ENCODE results near the gene CLRN1. TPM values are rescaled to one million over a fixed set of nuclear protein-coding genes. Genes with fewer than 3 reads are reported as not detected.
"Not testable (repeated sequence)": the region's sequence is repeated elsewhere in the genome, so short reads cannot be mapped to it uniquely, and the experiment has no call there.

CLRN1 gene
- total RNA-seq, 1 donor from 2014 or later = not detected

DNA sequence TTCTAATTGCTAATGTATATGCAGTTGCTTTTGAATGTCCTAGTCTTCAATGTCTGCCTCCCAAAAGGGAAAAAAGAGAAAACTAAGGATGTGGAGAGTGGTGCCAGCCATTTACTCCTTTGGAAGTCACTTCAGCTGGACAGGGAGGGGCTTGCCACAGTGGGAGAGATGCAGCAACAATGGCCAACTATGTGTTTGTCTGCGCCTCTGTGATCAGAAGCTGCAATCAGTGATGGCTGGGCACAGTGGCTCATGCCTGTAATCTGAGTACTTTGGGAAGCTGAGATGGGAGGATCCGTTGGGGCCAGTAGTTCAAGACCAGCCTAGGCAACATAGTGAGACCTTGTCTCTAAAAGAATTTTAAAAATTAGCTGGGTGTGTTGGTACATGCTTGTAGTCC is 16.7 kb upstream of the CLRN1 start:
- Histone ChIP-seq H3K4me3 (ENCODE audit: low read depth, low read length) (no peak overlapping the region), H3K27me3 (ENCODE audit: control insufficient read depth, insufficient read depth, low read length) (peaks cover 3% of the 10 kb centered on the region), H3K36me3 (ENCODE audit: control insufficient read depth, insufficient read depth, low read length) (no peaks in the 10 kb centered on the region)
- TF ChIP-seq CTCF (IDR thresholded peaks at IDR 0.05; ENCODE audit: insufficient read depth, low read length, severe bottlenecking) = no peak
- DNase-seq (ENCODE audit: low read depth) (no peak), FAIRE-seq (no peak)

GRCh38 chr3:150988395-150988794 is 15.9 kb upstream of the CLRN1 start:
- H3K27me3 ChIP-seq (ENCODE audit: control insufficient read depth, insufficient read depth, low read length); H3K36me3 ChIP-seq (ENCODE audit: control insufficient read depth, insufficient read depth, low read length); FAIRE-seq; H3K4me3 ChIP-seq (ENCODE audit: low read depth, low read length); DNase-seq (ENCODE audit: low read depth): not testable (repeated sequence)

DNA sequence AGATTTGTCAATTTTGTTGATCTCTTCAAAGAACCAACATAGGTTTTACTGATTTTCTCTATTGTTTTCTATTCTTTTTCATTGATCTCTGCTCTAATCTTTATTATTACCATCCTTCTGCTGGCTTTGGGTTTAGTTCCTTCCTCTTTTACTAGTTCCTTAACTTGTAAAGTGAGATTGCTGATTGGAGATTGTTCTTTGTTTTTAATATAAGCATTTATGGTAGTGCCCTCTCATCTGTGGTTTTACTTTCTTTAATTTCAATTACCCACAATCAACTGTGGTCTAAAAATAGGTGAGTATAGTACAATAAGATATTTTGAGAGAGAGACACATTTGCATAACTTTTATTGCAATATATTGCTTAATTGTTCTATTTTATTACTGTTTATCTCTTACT is 13.2 kb upstream of the CLRN1 start:
- Histone ChIP-seq H3K4me3 (ENCODE audit: low read depth, low read length) (no peak overlapping the region), H3K27me3 (ENCODE audit: control insufficient read depth, insufficient read depth, low read length) (no peaks in the 10 kb centered on the region), H3K36me3 (ENCODE audit: control insufficient read depth, insufficient read depth, low read length) (no peaks in the 10 kb centered on the region)
- DNase-seq (ENCODE audit: low read depth) = no peak
- FAIRE-seq = no peak
- no peak for TF ChIP-seq CTCF (IDR thresholded peaks at IDR 0.05; ENCODE audit: insufficient read depth, low read length, severe bottlenecking)

DNA sequence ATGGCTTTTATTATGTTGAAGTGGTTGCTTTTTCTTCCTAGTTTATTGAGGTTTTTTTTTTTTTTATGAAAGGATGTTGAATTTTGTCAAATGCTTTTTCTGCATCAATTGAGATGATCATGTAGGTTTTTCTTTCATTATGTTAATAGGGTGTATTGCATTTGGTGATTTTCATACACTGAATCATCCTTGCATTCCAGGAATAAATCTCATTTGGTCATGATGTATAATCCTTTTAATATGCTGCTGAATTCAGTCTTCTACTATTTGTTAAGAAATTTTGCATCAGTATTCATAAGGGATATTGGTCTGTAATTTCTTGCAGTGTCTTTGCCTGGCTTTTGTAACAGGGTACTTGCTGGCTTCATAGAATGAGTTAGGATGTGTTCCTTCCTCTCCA is 11.5 kb upstream of the CLRN1 start:
- no peak overlapping the region for H3K4me3 ChIP-seq (ENCODE audit: low read depth, low read length)
- no peak for DNase-seq (ENCODE audit: low read depth)
- FAIRE-seq = no peak
- no peaks in the 10 kb centered on the region for H3K36me3 ChIP-seq (ENCODE audit: control insufficient read depth, insufficient read depth, low read length)
- H3K27me3 ChIP-seq (ENCODE audit: control insufficient read depth, insufficient read depth, low read length) = peaks cover 3% of the 10 kb centered on the region
- no peak for TF ChIP-seq CTCF (IDR thresholded peaks at IDR 0.05; ENCODE audit: insufficient read depth, low read length, severe bottlenecking)

DNA sequence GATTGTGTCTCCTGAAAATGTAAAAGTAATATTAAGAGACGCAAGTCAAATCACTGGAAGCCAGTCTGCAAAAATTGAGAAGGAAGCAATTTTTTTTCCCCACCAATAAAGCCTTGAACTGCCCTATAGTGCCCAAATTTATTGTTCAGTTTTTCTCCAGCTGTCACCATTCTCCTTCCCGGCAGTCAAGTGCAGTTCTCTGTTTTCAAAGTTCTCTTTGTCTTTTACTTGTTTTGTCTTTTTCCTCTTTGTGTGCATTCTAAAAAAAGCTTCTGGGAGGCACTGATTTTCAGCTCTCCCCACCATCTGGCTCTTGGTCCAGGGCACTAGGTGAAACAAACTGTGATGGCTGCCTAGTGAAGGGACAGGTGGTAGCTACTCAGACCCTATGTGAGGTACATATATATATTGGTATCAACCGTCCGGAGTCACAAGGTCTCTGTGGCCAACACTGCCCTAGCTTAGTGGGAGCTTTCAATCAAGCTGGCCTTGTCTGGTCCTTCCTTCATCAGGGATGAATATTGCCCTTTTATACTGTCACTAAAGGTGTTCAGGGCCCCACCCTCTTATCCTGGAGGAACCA is 6.1 kb upstream of the CLRN1 start:
- Histone ChIP-seq H3K4me3 (ENCODE audit: low read depth, low read length) (no peak overlapping the region), H3K27me3 (ENCODE audit: control insufficient read depth, insufficient read depth, low read length) (peaks cover 5% of the 10 kb centered on the region), H3K36me3 (ENCODE audit: control insufficient read depth, insufficient read depth, low read length) (no peaks in the 10 kb centered on the region)
- FAIRE-seq (no peak), DNase-seq (ENCODE audit: low read depth) (no peak)
- no peak for TF ChIP-seq CTCF (IDR thresholded peaks at IDR 0.05; ENCODE audit: insufficient read depth, low read length, severe bottlenecking)

- no peak for FAIRE-seq
These were observed 3.5 kb upstream of the CLRN1 start for GRCh38 chr3:150975992-150976368.

More at GRCh38 chr3:150975992-150976368, 3.5 kb upstream of the CLRN1 start:
- no peak overlapping the region for H3K4me3 ChIP-seq (ENCODE audit: low read depth, low read length)
- peaks cover 5% of the 10 kb centered on the region for H3K27me3 ChIP-seq (ENCODE audit: control insufficient read depth, insufficient read depth, low read length)
- DNase-seq (ENCODE audit: low read depth) = no peak
- no peak for TF ChIP-seq CTCF (IDR thresholded peaks at IDR 0.05; ENCODE audit: insufficient read depth, low read length, severe bottlenecking)
- H3K36me3 ChIP-seq (ENCODE audit: control insufficient read depth, insufficient read depth, low read length) = no peaks in the 10 kb centered on the region
